Karpas-422 (cell line): ENCODE results near the gene AREG. TPM values are rescaled to one million over a fixed set of nuclear protein-coding genes. Genes with fewer than 3 reads are reported as not detected.

Experiments
- DNase-seq: peaks from one replicate; pipeline ENCODE4 v3.0.0-alpha.2; 2015
- H2AFZ ChIP-seq: fragments of 200-600 bp; sonication (generic); 2 replicates; pipeline ENCODE4 v1.6.1; 2014; ENCODE audit warnings: antibody characterized with exemption, low read length, mixed read lengths
- H3K27ac ChIP-seq: fragments of 200-600 bp; sonication (generic); 2 replicates; pipeline ENCODE4 v1.5.1; 2014; ENCODE audit warnings: mild to moderate bottlenecking, low read length, moderate library complexity
- H3K27me3 ChIP-seq: fragments of 200-600 bp; sonication (generic); 2 replicates; pipeline ENCODE4 v1.6.1; 2014; ENCODE audit warnings: low read length, mixed read lengths
- H3K36me3 ChIP-seq: fragments of 200-600 bp; sonication (generic); 2 replicates; pipeline ENCODE4 v1.6.1; 2014; ENCODE audit warnings: low read length, mixed read lengths; ENCODE audit not compliant: insufficient read depth
- H3K4me1 ChIP-seq: fragments of 200-600 bp; sonication (generic); 2 replicates; pipeline ENCODE4 v1.6.1; 2014; ENCODE audit warnings: mild to moderate bottlenecking, low read length, mixed read lengths
- H3K4me2 ChIP-seq: fragments of 200-600 bp; sonication (generic); 2 replicates; pipeline ENCODE4 v1.6.1; 2014; ENCODE audit warnings: low read length, low read depth, mild to moderate bottlenecking; ENCODE audit not compliant: poor library complexity, severe bottlenecking
- H3K4me3 ChIP-seq: fragments of 200-600 bp; sonication (generic); 2 replicates; pipeline ENCODE4 v1.5.1; 2014; ENCODE audit warnings: mild to moderate bottlenecking, antibody characterized with exemption, low read length, mixed read lengths
- H3K79me2 ChIP-seq: fragments of 200-600 bp; sonication (generic); 2 replicates; pipeline ENCODE4 v1.6.1; 2014; ENCODE audit warnings: mild to moderate bottlenecking, low read length, mixed read lengths
- H3K9ac ChIP-seq: fragments of 200-600 bp; sonication (generic); 2 replicates; pipeline ENCODE4 v1.6.0; 2014; ENCODE audit warnings: low read length
- H3K9me2 ChIP-seq: fragments of 200-600 bp; sonication (generic), shearing (Covaris generic); replicated peaks from 2 replicates; pipeline ENCODE4 v1.6.0; 2014; ENCODE audit warnings: mild to moderate bottlenecking, low read length, moderate library complexity; ENCODE audit not compliant: insufficient read depth
- H3K9me3 ChIP-seq: fragments of 300-700, 200-600 bp; sonication (generic); 2 replicates; pipeline ENCODE4 v1.6.1; 2014; ENCODE audit warnings: low read length, mixed read lengths
- H4K20me1 ChIP-seq: fragments of 200-600 bp; sonication (generic); 2 replicates; pipeline ENCODE4 v1.6.1; 2014; ENCODE audit warnings: mild to moderate bottlenecking, antibody characterized with exemption, low read length, low read depth; ENCODE audit not compliant: insufficient read depth
- total RNA-seq: library from RNA; depleted of rRNA; stranded (reverse); fragments of >200 nt; shearing (Covaris generic); gene quantifications from 2 replicates; pipeline ENCODE4 v1.2.3, GENCODE V29; 2014; ENCODE audit warnings: low replicate concordance; rRNA removed

Gene AREG
- total RNA-seq, 1 experiment from 2014 or later: not detected

- no peak overlapping the region for H3K4me2 ChIP-seq
- no peaks in the 10 kb centered on the region for H3K79me2 ChIP-seq
- H3K4me3 ChIP-seq: no peak overlapping the region
- no peak overlapping the region for H2AFZ ChIP-seq
- H3K4me1 ChIP-seq: no peaks in the 10 kb centered on the region
- no peaks in the 10 kb centered on the region for H3K27me3 ChIP-seq
- no peak overlapping the region for H3K9ac ChIP-seq
- H3K9me3 ChIP-seq: no peaks in the 10 kb centered on the region
- H4K20me1 ChIP-seq: no peaks in the 10 kb centered on the region
- no peak for DNase-seq
- H3K27ac ChIP-seq: no peak overlapping the region
- no peaks in the 10 kb centered on the region for H3K9me2 ChIP-seq
- no peaks in the 10 kb centered on the region for H3K36me3 ChIP-seq
These were observed 45.8 kb downstream of the AREG start for GRCh38 chr4:74490736-74491135.

- Histone ChIP-seq H2AFZ (no peak overlapping the region), H3K9me2 (no peaks in the 10 kb centered on the region)
- no peak for DNase-seq
These were observed 55.2 kb downstream of the AREG start for GRCh38 chr4:74499986-74500781.

GRCh38 chr4:74501579-74501978 lies 56.6 kb downstream of the AREG start:
- no peak overlapping the region for H2AFZ ChIP-seq
- no peak for DNase-seq
- H3K4me2 ChIP-seq: no peak overlapping the region
- no peaks in the 10 kb centered on the region for H3K9me3 ChIP-seq
- no peaks in the 10 kb centered on the region for H3K4me1 ChIP-seq
- H3K4me3 ChIP-seq: no peak overlapping the region
- H4K20me1 ChIP-seq: no peaks in the 10 kb centered on the region
- H3K27me3 ChIP-seq: no peaks in the 10 kb centered on the region
- H3K36me3 ChIP-seq: no peaks in the 10 kb centered on the region
- no peak overlapping the region for H3K27ac ChIP-seq
- no peak overlapping the region for H3K9ac ChIP-seq
- H3K9me2 ChIP-seq: no peaks in the 10 kb centered on the region
- no peaks in the 10 kb centered on the region for H3K79me2 ChIP-seq

More at GRCh38 chr4:74499986-74500781, 55.2 kb downstream of the AREG start:
- Histone ChIP-seq H3K4me3 (no peak overlapping the region), H3K9ac (no peak overlapping the region), H3K27ac (no peak overlapping the region), H3K4me2 (no peak overlapping the region), H3K36me3 (no peaks in the 10 kb centered on the region), H3K27me3 (no peaks in the 10 kb centered on the region), H4K20me1 (no peaks in the 10 kb centered on the region), H3K9me3 (no peaks in the 10 kb centered on the region), H3K4me1 (no peaks in the 10 kb centered on the region), H3K79me2 (no peaks in the 10 kb centered on the region)

- Histone ChIP-seq H3K4me2 (no peak overlapping the region), H2AFZ (no peak overlapping the region), H3K27me3 (no peaks in the 10 kb centered on the region), H3K9me2 (no peaks in the 10 kb centered on the region), H3K36me3 (no peaks in the 10 kb centered on the region), H3K27ac (no peak overlapping the region), H3K4me1 (no peaks in the 10 kb centered on the region), H3K9me3 (no peaks in the 10 kb centered on the region), H3K79me2 (no peaks in the 10 kb centered on the region), H3K9ac (no peak overlapping the region), H4K20me1 (no peaks in the 10 kb centered on the region), H3K4me3 (no peak overlapping the region)
- DNase-seq: no peak
These were observed 58.6 kb downstream of the AREG start for GRCh38 chr4:74503580-74503979.

- no peaks in the 10 kb centered on the region for H3K9me3 ChIP-seq
- DNase-seq: no peak
- H3K4me3 ChIP-seq: no peak overlapping the region
- no peaks in the 10 kb centered on the region for H3K4me1 ChIP-seq
- no peaks in the 10 kb centered on the region for H3K27me3 ChIP-seq
- no peak overlapping the region for H2AFZ ChIP-seq
- no peak overlapping the region for H3K27ac ChIP-seq
- no peaks in the 10 kb centered on the region for H3K79me2 ChIP-seq
- no peak overlapping the region for H3K9ac ChIP-seq
- no peak overlapping the region for H3K4me2 ChIP-seq
- H3K36me3 ChIP-seq: no peaks in the 10 kb centered on the region
- H3K9me2 ChIP-seq: no peaks in the 10 kb centered on the region
- H4K20me1 ChIP-seq: no peaks in the 10 kb centered on the region
These were observed 59.3 kb downstream of the AREG start for GRCh38 chr4:74504212-74504611.

Other genes starting within 250 kb of the AREG start
- gene EPGN, start 136.7 kb upstream of the AREG start, total RNA-seq: not detected in 2 replicates
- gene EREG, start 80.0 kb upstream of the AREG start, total RNA-seq: not detected in 2 replicates